SK-N-SH (cell line): ENCODE measurements around the gene MEIKIN. TPM values are rescaled to one million over a fixed set of nuclear protein-coding genes. Genes with fewer than 3 reads are reported as not detected.

Source experiments
- CTCF ChIA-PET: fragments of 300-600, 350-600 bp; formaldehyde crosslinking; extraction: SDS; loops from one replicate; lab custom pipeline; 2021; lab: Yijun Ruan, JAX
- POLR2A ChIA-PET: fragments of 350-600 bp; sonication (Branson Sonifier 250); formaldehyde crosslinking; extraction: SDS; loops from one replicate; lab custom pipeline; 2020; ENCODE audit warnings: antibody characterized with exemption, inconsistent platforms; lab: Yijun Ruan, JAX
- DNase-seq: peaks from one replicate; pipeline ENCODE4 v3.0.0; 2012
- H2AFZ ChIP-seq: fragments of 200-600 bp; sonication (generic); 2 replicates; pipeline ENCODE4 v1.8.1; 2016; ENCODE audit warnings: antibody characterized with exemption, mild to moderate bottlenecking, low read depth
- H3F3A ChIP-seq: fragments of 200-600 bp; sonication (generic); replicated peaks from 2 replicates; pipeline ENCODE3; 2016; ENCODE audit warnings: antibody characterized with exemption, mild to moderate bottlenecking; ENCODE audit not compliant: insufficient read depth
- H3K27ac ChIP-seq, 2 experiments: fragments of 200-500 bp in 1 of 2; fragments of 200-600 bp in 1 of 2; sonication (Bioruptor generic) in 1 of 2; sonication (generic), shearing (Covaris generic) in 1 of 2; 2 replicates each; pipeline versions ENCODE4 v1.5.1 to v1.6.1; 2014 to 2016; ENCODE audit warnings: low read depth in 2 of 2, inconsistent platforms in 1 of 2, low read length in 1 of 2, mild to moderate bottlenecking in 1 of 2, mixed read lengths in 1 of 2
- H3K27me3 ChIP-seq: fragments of 200-600 bp; sonication (generic), shearing (Covaris generic); 2 replicates; pipeline ENCODE4 v1.6.1; 2016; ENCODE audit warnings: mixed run types; ENCODE audit not compliant: insufficient read depth
- H3K36me3 ChIP-seq, 2 experiments: fragments of 200-500 bp in 1 of 2; fragments of 200-600 bp in 1 of 2; sonication (Bioruptor generic) in 1 of 2; sonication (generic) in 1 of 2; replicated peaks in 1 of 2; 2 replicates each; pipeline versions ENCODE3 to v1.5.1; 2014 to 2016; ENCODE audit warnings: low read length in 1 of 2, mild to moderate bottlenecking in 1 of 2; ENCODE audit not compliant: insufficient read depth in 2 of 2, control insufficient read depth in 1 of 2
- H3K4me1 ChIP-seq, 2 experiments: fragments of 200-500 bp in 1 of 2; fragments of 200-600 bp in 1 of 2; sonication (Bioruptor generic) in 1 of 2; sonication (generic), shearing (Covaris generic) in 1 of 2; 2 replicates each; pipeline versions ENCODE4 v1.5.1 to v1.6.1; 2014 to 2016; ENCODE audit warnings: low read depth in 1 of 2, low read length in 1 of 2, mixed run types in 1 of 2; ENCODE audit not compliant: insufficient read depth in 2 of 2, control insufficient read depth in 1 of 2
- H3K4me2 ChIP-seq: fragments of 200-600 bp; sonication (generic), shearing (Covaris generic); 2 replicates; pipeline ENCODE4 v1.6.1; 2017; ENCODE audit warnings: mixed run types
- H3K4me3 ChIP-seq, 2 experiments: fragments of 200-500 bp in 1 of 2; fragments of 200-600 bp in 1 of 2; sonication (Bioruptor generic) in 1 of 2; sonication (generic), shearing (Covaris generic) in 1 of 2; 2 replicates each; pipeline versions ENCODE4 v1.5.1 to v1.8.1; 2014 to 2016; ENCODE audit warnings: low read depth in 2 of 2, inconsistent platforms in 1 of 2, low read length in 1 of 2, mild to moderate bottlenecking in 1 of 2, mixed read lengths in 1 of 2, moderate library complexity in 1 of 2
- H3K79me2 ChIP-seq: fragments of 200-600 bp; sonication (generic); 2 replicates; pipeline ENCODE4 v1.8.1; 2017; ENCODE audit warnings: mild to moderate bottlenecking; ENCODE audit not compliant: insufficient read depth
- H3K9ac ChIP-seq: fragments of 200-600 bp; sonication (generic); 2 replicates; pipeline ENCODE4 v1.6.1; 2017; ENCODE audit warnings: mixed run types
- H3K9me2 ChIP-seq: fragments of 200-600 bp; sonication (generic); 2 replicates; pipeline ENCODE4 v1.6.1; 2017; ENCODE audit warnings: mixed run types
- H3K9me3 ChIP-seq: fragments of 200-600 bp; sonication (generic); 2 replicates; pipeline ENCODE4 v1.6.1; 2017; ENCODE audit warnings: mixed run types, mild to moderate bottlenecking, moderate library complexity
- H4K20me1 ChIP-seq: fragments of 200-600 bp; sonication (generic); 2 replicates; pipeline ENCODE4 v1.6.1; 2017; ENCODE audit warnings: mild to moderate bottlenecking, mixed run types; ENCODE audit not compliant: insufficient read depth
- CHD2 ChIP-seq: fragments of 150-350 bp; IDR thresholded peaks from 2 replicates; pipeline ENCODE4 v1.6.1; 2018; ENCODE audit warnings: low read length; ENCODE audit not compliant: partially characterized antibody
- ELF1 ChIP-seq: IDR thresholded peaks from 2 replicates; pipeline ENCODE4 v1.4.0; 2012
- EP300 ChIP-seq, 2 experiments: IDR thresholded peaks; 2 replicates each; pipeline versions ENCODE4 v1.4.0 to v1.6.1; 2012; ENCODE audit warnings: borderline replicate concordance in 1 of 2, low read depth in 1 of 2, low read length in 1 of 2
- FOSL2 ChIP-seq: IDR thresholded peaks from 2 replicates; pipeline ENCODE4 v1.4.0; 2012; ENCODE audit warnings: low read depth, mild to moderate bottlenecking, moderate library complexity, borderline replicate concordance
- FOXM1 ChIP-seq: IDR thresholded peaks from 2 replicates; pipeline ENCODE4 v1.4.0; 2012; ENCODE audit warnings: low read depth, mild to moderate bottlenecking
- NFIC ChIP-seq: IDR thresholded peaks from 2 replicates; pipeline ENCODE4 v1.4.0; 2012; ENCODE audit warnings: borderline replicate concordance
- NRF1 ChIP-seq: IDR thresholded peaks from 2 replicates; pipeline ENCODE4 v1.6.1; 2012; ENCODE audit warnings: low read depth, mild to moderate bottlenecking, low read length
- POLR2AphosphoS5 ChIP-seq: IDR thresholded peaks from 2 replicates; pipeline ENCODE4 v1.6.1; 2012; ENCODE audit warnings: low read depth, low read length
- RFX5 ChIP-seq: IDR thresholded peaks from 2 replicates; pipeline ENCODE4 v1.6.1; 2012; ENCODE audit warnings: mild to moderate bottlenecking, improper control_type of control experiment, low read length
- SMC3 ChIP-seq: IDR thresholded peaks from 2 replicates; pipeline ENCODE4 v1.6.1; 2012; ENCODE audit warnings: low read depth, low read length, improper control_type of control experiment
- TAF1 ChIP-seq: IDR thresholded peaks from 2 replicates; pipeline ENCODE4 v1.6.1; 2012; ENCODE audit warnings: low read depth, mild to moderate bottlenecking, low read length, moderate library complexity, borderline replicate concordance
- TEAD4 ChIP-seq: IDR thresholded peaks from 2 replicates; pipeline ENCODE4 v1.4.0; 2012; ENCODE audit warnings: mild to moderate bottlenecking, borderline replicate concordance; ENCODE audit not compliant: insufficient read depth
- WGBS: methylation state at CpG from one replicate; pipeline ENCODE4 v1.1.6; 2017; ENCODE audit warnings: low lambda C conversion rate; 5-methylcytosine and 5-hydroxymethylcytosine counted together
- polyA plus RNA-seq, 3 experiments: library from polyadenylated mRNA; depleted of rRNA; stranded (reverse); fragments of >200 nt; gene quantifications; 2 replicates each; pipeline ENCODE4 v1.2.3, GENCODE V29; 2012
- TF ChIP-seq, protein P1 (sequence below): fragments of 200-600 bp; sonication (generic); IDR thresholded peaks from 2 replicates; pipeline ENCODE4 v1.6.1; 2017; ENCODE audit warnings: antibody characterized with exemption, mild to moderate bottlenecking, moderate library complexity
- TF ChIP-seq, protein P2 (sequence below): IDR thresholded peaks from 2 replicates; pipeline ENCODE4; 2012
- TF ChIP-seq, protein P3 (sequence below): IDR thresholded peaks from 2 replicates; pipeline ENCODE4 v1.4.0; 2012; ENCODE audit warnings: low read depth

Gene MEIKIN
- polyA plus RNA-seq, 1 of the 3 experiments (the other 2 are of a cell fraction): not detected

DNA sequence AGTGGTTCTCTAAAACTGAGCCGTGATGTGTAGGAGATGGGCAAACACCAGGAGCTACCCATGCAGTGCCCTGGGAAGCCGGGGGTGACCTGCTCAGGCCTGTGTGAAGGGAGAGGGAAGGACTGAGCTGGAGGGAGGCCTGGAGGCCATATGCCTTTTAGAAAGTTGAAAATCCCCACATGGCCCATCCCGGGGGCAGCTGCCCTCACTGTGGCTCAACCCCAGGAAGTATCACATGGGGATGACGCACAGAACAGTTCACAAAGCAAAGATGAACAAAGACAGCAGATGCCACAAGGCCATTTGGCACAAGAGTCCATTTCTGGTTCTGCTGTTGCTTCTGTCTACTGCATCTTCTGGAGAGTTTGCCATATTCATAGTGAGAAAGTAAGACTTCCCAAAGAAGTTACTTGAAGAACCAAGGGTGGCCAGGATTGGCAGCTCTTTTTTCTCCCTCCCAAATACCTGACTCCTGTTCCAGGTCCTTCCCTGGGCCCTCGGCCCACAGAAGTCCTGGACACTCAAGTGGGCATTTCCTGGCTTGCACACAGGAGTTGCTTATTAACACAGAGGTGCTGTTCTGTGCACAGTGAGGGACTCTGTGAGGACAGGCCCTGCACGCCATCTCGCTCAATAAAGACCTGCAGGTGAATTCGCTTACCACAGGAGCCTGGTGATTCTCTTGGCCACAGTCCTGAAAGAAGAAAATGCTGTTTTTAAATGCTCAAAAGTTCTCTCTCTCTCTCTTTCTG lies 40.9 kb upstream of the MEIKIN start:
- no peak for TF ChIP-seq FOSL2
- TF ChIP-seq POLR2AphosphoS5: no peak
- TF ChIP-seq NRF1: no peak
- TF ChIP-seq, protein P1, sequence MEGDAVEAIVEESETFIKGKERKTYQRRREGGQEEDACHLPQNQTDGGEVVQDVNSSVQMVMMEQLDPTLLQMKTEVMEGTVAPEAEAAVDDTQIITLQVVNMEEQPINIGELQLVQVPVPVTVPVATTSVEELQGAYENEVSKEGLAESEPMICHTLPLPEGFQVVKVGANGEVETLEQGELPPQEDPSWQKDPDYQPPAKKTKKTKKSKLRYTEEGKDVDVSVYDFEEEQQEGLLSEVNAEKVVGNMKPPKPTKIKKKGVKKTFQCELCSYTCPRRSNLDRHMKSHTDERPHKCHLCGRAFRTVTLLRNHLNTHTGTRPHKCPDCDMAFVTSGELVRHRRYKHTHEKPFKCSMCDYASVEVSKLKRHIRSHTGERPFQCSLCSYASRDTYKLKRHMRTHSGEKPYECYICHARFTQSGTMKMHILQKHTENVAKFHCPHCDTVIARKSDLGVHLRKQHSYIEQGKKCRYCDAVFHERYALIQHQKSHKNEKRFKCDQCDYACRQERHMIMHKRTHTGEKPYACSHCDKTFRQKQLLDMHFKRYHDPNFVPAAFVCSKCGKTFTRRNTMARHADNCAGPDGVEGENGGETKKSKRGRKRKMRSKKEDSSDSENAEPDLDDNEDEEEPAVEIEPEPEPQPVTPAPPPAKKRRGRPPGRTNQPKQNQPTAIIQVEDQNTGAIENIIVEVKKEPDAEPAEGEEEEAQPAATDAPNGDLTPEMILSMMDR: no peak
- no peak for TF ChIP-seq ELF1
- no peak for TF ChIP-seq TAF1
- no peak for TF ChIP-seq TEAD4
- no peak overlapping the region for H2AFZ ChIP-seq
- POLR2A ChIA-PET: no interaction called here
- CTCF ChIA-PET: interaction anchor here (0.6 kb wide), 1 partner anchor 16 kb away, joined by 3 read pairs; no protein-coding TSS in a partner anchor
- WGBS: 49% methylated on average over 8 of the region's 8 CpGs
- DNase-seq: no peak
- no peaks in the 10 kb centered on the region for H3K9me3 ChIP-seq
- H3K36me3 ChIP-seq: no peaks in the 10 kb centered on the region
- H3K4me3 ChIP-seq: no peak overlapping the region
- no peak overlapping the region for H3K27ac ChIP-seq
- H3K9ac ChIP-seq: no peak overlapping the region
- no peaks in the 10 kb centered on the region for H3F3A ChIP-seq
- H3K9me2 ChIP-seq: no peaks in the 10 kb centered on the region
- no peaks in the 10 kb centered on the region for H3K27me3 ChIP-seq
- H3K79me2 ChIP-seq: no peaks in the 10 kb centered on the region
- no peak overlapping the region for H3K4me2 ChIP-seq
- no peaks in the 10 kb centered on the region for H4K20me1 ChIP-seq
- peaks cover 0 to 4% of the 10 kb centered on the region in 2 experiments; a peak in 1 of 4 replicates for H3K4me1 ChIP-seq

DNA sequence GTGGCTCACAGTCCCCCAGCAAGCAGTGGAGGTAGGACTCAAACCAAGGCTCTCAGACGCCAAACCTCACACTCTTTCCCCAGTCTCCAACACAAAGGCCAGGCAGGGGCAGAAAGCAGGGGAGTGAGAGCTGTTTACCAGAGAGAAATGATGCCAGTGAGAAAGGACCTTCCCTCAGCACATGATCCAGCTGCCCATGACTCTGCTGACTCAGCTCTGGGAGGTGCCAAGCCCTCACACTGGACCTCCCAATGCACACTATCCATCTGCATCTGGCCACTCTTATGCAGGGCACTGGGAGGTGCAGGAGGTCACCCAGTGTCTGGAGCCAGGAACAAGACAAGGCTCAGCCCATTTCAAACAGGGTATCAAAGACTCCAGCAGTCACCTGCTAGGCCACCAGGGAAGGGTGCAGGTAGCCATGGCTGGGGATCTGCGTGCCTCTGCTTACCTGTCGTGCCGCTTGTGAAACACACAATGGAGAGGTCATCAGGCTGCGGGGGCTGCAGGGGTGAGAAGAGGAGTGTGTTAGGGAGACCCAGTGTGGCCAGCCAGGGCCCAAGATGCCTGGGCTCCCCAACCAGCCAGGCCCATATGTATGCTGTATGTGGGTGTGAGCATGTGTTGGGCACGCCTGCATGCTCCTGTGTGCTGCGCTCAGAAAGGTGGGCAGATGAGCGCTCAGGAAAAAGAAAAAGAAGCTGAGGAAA lies 39.6 kb upstream of the MEIKIN start:
- Histone ChIP-seq H4K20me1 (no peaks in the 10 kb centered on the region), H3F3A (no peaks in the 10 kb centered on the region), H3K36me3 (no peaks in the 10 kb centered on the region), H2AFZ (no peak overlapping the region), H3K27ac (no peak overlapping the region), H3K9ac (no peak overlapping the region), H3K9me3 (no peaks in the 10 kb centered on the region), H3K27me3 (no peaks in the 10 kb centered on the region; the same call in 1 of the 2 replicates), H3K4me3 (no peak overlapping the region), H3K4me2 (no peak overlapping the region), H3K79me2 (no peaks in the 10 kb centered on the region), H3K4me1 (peaks cover 0 to 4% of the 10 kb centered on the region in 2 experiments; a peak in 1 of 4 replicates), H3K9me2 (no peaks in the 10 kb centered on the region)
- no peak for TF ChIP-seq ELF1
- no peak for TF ChIP-seq CHD2
- TF ChIP-seq, protein P2, sequence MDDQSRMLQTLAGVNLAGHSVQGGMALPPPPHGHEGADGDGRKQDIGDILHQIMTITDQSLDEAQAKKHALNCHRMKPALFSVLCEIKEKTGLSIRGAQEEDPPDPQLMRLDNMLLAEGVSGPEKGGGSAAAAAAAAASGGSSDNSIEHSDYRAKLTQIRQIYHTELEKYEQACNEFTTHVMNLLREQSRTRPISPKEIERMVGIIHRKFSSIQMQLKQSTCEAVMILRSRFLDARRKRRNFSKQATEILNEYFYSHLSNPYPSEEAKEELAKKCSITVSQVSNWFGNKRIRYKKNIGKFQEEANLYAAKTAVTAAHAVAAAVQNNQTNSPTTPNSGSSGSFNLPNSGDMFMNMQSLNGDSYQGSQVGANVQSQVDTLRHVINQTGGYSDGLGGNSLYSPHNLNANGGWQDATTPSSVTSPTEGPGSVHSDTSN: no peak
- TF ChIP-seq FOXM1: no peak
- TF ChIP-seq EP300 (IDR thresholded peaks at IDR 0.05; ENCODE audit: borderline replicate concordance in 1 of 2, low read depth in 1 of 2, low read length in 1 of 2): no peak
- no peak for TF ChIP-seq NFIC
- TF ChIP-seq SMC3: no peak
- TF ChIP-seq, protein P3, sequence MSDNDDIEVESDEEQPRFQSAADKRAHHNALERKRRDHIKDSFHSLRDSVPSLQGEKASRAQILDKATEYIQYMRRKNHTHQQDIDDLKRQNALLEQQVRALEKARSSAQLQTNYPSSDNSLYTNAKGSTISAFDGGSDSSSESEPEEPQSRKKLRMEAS: no peak
- TF ChIP-seq RFX5: no peak
- DNase-seq: no peak
- ChIA-PET POLR2A (no interaction called here), CTCF (interaction anchor here (0.6 kb wide), 1 partner anchor 642 kb away, joined by 3 read pairs; no protein-coding TSS in a partner anchor)
- 64% methylated on average over 7 of the region's 8 CpGs for WGBS
